ENCODE results near the gene ENOSF1.

DNA sequence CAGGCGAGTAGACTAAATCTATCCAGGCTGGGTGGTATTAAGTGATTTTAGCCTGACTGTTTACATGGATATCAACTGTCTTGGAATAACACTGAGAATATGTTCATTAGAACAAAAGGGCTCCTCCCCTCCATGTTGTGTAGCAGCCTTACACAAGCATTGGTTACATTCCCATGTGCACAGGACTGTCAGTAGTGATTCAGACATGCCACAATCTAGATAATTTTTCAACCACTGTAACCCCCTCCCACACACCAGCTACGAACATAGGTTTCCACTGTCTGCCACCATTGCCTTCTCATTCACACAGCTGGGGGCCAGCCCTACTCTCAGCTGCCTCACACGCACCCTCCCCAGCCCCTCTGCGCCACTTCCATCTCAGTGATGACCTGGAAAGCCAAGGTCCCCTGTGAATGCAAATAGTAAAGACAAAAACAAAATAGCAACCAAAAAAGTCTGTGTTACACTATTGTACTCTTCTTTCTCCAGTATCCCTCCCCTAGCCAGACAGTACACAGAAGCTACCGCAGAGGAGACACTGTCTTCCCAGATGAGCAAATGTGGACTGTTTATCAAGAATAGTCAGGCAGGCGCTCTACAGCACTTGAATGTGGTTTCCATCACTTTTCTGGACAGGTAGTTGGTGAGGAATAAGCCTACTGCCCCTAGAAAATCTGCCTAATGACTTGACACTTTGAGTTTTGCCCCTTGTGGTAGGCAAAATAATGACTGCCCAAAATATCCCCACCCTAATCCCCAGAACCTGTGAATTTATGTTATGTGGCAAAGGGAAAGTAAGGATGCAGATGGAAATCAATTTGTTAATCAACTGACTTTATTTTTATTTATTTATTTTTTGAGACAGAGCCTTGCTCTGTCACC, 82.9 kb downstream of the ENOSF1 start:
- no peak for TF ChIP-seq EP300 (IDR thresholded peaks at IDR 0.05; ENCODE audit: low read depth)
- TF ChIP-seq, protein P1, sequence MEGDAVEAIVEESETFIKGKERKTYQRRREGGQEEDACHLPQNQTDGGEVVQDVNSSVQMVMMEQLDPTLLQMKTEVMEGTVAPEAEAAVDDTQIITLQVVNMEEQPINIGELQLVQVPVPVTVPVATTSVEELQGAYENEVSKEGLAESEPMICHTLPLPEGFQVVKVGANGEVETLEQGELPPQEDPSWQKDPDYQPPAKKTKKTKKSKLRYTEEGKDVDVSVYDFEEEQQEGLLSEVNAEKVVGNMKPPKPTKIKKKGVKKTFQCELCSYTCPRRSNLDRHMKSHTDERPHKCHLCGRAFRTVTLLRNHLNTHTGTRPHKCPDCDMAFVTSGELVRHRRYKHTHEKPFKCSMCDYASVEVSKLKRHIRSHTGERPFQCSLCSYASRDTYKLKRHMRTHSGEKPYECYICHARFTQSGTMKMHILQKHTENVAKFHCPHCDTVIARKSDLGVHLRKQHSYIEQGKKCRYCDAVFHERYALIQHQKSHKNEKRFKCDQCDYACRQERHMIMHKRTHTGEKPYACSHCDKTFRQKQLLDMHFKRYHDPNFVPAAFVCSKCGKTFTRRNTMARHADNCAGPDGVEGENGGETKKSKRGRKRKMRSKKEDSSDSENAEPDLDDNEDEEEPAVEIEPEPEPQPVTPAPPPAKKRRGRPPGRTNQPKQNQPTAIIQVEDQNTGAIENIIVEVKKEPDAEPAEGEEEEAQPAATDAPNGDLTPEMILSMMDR (IDR thresholded peaks at IDR 0.05): no peak

All from transverse colon (tissue), 3 donors.